C4-2B (cell line): ENCODE results near the gene UVRAG.

Experiments
- CTCF ChIP-seq: fragments of 450-650 bp; conservative IDR thresholded peaks from 2 replicates; pipeline ENCODE4 v1.5.1; 2017; ENCODE audit warnings: mild to moderate bottlenecking
- ZFX ChIP-seq: fragments of 450-650 bp; IDR thresholded peaks from 2 replicates; pipeline ENCODE4 v1.6.1; 2017

DNA sequence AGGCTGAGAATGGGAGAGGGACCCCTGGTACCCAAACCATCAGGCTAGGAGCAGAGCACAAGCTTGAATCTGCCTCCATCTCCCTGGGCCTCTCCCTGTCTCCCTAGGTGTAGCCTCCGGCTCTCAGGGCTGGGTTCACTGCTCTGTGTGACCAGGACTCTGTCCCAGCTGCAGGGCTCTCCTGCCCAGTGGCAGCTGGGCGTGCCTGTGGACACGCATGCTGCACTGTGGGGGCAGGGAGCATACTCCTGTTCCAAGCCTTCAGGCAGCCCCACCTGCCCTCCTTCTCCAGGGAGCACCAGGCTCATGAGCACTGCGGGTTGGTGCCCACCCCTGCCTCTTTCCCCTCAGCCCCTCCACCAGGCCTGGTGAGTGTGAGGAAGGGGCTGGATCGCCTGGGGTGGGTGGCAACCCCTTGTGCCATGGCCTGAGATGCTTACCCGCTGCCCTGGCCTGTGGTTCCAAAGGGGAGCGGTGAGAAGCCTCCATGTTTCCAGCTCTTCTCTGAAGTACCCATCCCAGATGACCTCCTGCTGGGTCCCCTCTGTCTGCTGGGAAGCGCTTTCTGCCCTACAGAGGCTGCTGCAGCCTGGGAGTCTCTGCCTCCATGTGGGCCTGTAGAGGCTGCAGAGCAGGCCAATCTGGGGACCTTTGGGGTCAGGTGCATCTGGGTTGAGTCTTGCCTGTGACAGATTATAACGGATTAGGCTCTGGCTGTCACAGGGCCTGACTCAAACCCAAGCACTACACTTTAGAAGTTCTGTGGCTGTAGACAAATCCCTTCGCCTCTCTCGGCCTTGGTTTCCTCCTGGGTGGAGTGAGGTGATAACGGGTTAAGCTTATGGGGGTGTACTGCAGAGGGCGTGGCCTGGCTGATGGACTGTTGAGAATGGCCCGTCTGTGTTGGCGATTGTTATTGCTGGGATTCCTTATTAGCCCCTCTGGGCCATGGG, 347.6 kb downstream of the UVRAG start:
- TF ChIP-seq CTCF (no peak), ZFX (no peak)
